Thyroid gland (tissue), 4 donors: Measurements from ENCODE around the gene MEGF10. TPM values are rescaled to one million over a fixed set of nuclear protein-coding genes. Genes with fewer than 3 reads are reported as not detected.

Source experiments
- DNase-seq, 2 donors: peaks; one replicate each; pipeline ENCODE4 v3.0.0-alpha.2; 2019
- H3K27ac ChIP-seq, 3 donors: fragments of 200-600 bp; sonication (generic); 1 replicate in 2 of 3; 2 replicates in 1 of 3; pipeline ENCODE4 v1.5.1; 2016 to 2019; ENCODE audit warnings: mild to moderate bottlenecking in 1 of 3, moderate library complexity in 1 of 3
- H3K27me3 ChIP-seq: fragments of 200-600 bp; sonication (generic); one replicate; pipeline ENCODE4 v1.5.1; 2019
- H3K36me3 ChIP-seq, 2 donors: fragments of 200-600 bp; sonication (generic); one replicate each; pipeline ENCODE4 v1.5.1; 2016 to 2019
- H3K4me1 ChIP-seq, 2 donors: fragments of 200-600 bp; sonication (generic); one replicate each; pipeline ENCODE4 v1.5.1; 2017 to 2019
- H3K4me3 ChIP-seq, 3 donors: fragments of 200-600 bp; sonication (generic); replicated peaks in 1 of 3; 1 replicate in 2 of 3; 2 replicates in 1 of 3; pipeline ENCODE4 v1.5.1; 2016; ENCODE audit warnings: mild to moderate bottlenecking in 1 of 3
- H3K9me3 ChIP-seq: fragments of 200-600 bp; sonication (generic); one replicate; pipeline ENCODE4 v1.5.1; 2017
- POLR2A ChIP-seq, 2 donors: fragments of 450-650 bp; IDR thresholded peaks; one replicate each; pipeline ENCODE4 v1.6.1; 2017; ENCODE audit warnings: antibody characterized with exemption in 2 of 2, mild to moderate bottlenecking in 2 of 2, moderate library complexity in 1 of 2
- WGBS, 2 donors: methylation state at CpG; one replicate each; pipeline ENCODE4 v1.1.5; 2017; 5-methylcytosine and 5-hydroxymethylcytosine counted together
- intact Hi-C: fragments of 100-400 bp; cut with DNase I; formaldehyde crosslinking; loops from one replicate; pipeline ENCODE4 v1.15.1; 2023
- total RNA-seq, 4 donors: library from RNA; depleted of rRNA; stranded (reverse); fragments of >200 nt; gene quantifications; one replicate each; pipeline ENCODE4 v1.2.3, GENCODE V29; 2016
- TF ChIP-seq, protein P1 (sequence below), 6 experiments: fragments of 200-600 bp in 3 of 6; fragments of 450-650 bp in 3 of 6; sonication (generic) in 3 of 6; IDR thresholded peaks; one replicate each; pipeline ENCODE4 v1.5.1; 2016 to 2019; ENCODE audit warnings: antibody characterized with exemption in 6 of 6, mild to moderate bottlenecking in 2 of 6, inconsistent platforms in 1 of 6, moderate library complexity in 1 of 6

The MEGF10 gene
- total RNA-seq, 4 donors from 2014 or later: under 0.01 to 2.3 (median 0.42) TPM; not detected in 1

DNA sequence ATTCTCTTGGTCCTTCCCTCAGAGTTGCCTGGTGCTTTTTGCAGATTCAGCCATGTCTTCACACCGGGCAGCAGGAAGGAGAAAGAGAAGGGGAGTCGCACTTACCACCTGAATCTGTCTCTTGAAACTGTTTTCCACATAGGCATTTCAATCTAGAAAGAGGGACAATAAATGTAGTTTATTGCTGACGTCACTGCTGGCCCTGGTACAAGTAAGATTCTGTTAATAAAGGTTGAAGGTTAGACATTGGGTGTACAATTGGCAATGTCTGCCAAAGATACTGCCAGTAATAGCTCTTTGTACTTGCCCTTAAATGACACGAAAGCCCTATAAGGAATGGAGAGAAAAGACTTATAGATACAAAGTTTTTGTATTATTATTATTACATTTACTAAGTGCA, 72.8 kb downstream of the MEGF10 start:
- H3K36me3 ChIP-seq: no peaks in the 10 kb centered on the region
- 91 to 95% methylated on average over 4 of the region's 4 CpGs for WGBS, 2 donors
- no peak overlapping the region for H3K27ac ChIP-seq
- intact Hi-C loops: no loop called here
- H3K4me3 ChIP-seq: no peak overlapping the region
- H3K4me1 ChIP-seq: no peaks in the 10 kb centered on the region
- no peaks in the 10 kb centered on the region for H3K9me3 ChIP-seq
- DNase-seq: no peak
- no peaks in the 10 kb centered on the region for H3K27me3 ChIP-seq
- TF ChIP-seq POLR2A (IDR thresholded peaks at IDR 0.05): no peak
- TF ChIP-seq, protein P1, sequence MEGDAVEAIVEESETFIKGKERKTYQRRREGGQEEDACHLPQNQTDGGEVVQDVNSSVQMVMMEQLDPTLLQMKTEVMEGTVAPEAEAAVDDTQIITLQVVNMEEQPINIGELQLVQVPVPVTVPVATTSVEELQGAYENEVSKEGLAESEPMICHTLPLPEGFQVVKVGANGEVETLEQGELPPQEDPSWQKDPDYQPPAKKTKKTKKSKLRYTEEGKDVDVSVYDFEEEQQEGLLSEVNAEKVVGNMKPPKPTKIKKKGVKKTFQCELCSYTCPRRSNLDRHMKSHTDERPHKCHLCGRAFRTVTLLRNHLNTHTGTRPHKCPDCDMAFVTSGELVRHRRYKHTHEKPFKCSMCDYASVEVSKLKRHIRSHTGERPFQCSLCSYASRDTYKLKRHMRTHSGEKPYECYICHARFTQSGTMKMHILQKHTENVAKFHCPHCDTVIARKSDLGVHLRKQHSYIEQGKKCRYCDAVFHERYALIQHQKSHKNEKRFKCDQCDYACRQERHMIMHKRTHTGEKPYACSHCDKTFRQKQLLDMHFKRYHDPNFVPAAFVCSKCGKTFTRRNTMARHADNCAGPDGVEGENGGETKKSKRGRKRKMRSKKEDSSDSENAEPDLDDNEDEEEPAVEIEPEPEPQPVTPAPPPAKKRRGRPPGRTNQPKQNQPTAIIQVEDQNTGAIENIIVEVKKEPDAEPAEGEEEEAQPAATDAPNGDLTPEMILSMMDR (IDR thresholded peaks at IDR 0.05): no peak

DNA sequence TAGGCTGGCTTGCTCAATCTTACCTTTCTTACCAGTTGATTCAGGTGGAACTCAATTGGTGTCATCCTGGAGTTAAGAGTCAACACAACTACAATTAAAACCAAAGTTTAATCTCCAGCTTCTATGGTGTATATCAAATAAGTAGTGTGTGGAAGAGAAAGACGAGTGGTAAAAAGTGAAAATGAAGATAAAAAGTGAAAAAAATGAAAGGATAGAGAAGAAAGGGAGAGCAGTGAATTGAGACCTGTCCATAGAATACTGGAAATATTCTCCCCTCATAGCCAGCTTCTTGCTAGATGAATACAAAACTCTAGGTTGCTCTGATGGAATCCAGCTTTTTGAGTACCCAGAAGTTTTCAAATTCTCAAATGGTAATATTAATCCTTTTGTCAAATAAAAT, 76.4 kb downstream of the MEGF10 start:
- H3K27ac ChIP-seq: no peak overlapping the region
- no peak overlapping the region for H3K4me3 ChIP-seq
- H3K9me3 ChIP-seq: no peaks in the 10 kb centered on the region
- no peaks in the 10 kb centered on the region for H3K36me3 ChIP-seq
- WGBS, 2 donors: 89 to 95% methylated on average over 1 of the region's 1 CpG
- TF ChIP-seq, protein P1 (IDR thresholded peaks at IDR 0.05): no peak
- no peak for TF ChIP-seq POLR2A (IDR thresholded peaks at IDR 0.05)
- no peaks in the 10 kb centered on the region for H3K27me3 ChIP-seq
- intact Hi-C loops: no loop called here
- no peak for DNase-seq
- no peaks in the 10 kb centered on the region for H3K4me1 ChIP-seq

DNA sequence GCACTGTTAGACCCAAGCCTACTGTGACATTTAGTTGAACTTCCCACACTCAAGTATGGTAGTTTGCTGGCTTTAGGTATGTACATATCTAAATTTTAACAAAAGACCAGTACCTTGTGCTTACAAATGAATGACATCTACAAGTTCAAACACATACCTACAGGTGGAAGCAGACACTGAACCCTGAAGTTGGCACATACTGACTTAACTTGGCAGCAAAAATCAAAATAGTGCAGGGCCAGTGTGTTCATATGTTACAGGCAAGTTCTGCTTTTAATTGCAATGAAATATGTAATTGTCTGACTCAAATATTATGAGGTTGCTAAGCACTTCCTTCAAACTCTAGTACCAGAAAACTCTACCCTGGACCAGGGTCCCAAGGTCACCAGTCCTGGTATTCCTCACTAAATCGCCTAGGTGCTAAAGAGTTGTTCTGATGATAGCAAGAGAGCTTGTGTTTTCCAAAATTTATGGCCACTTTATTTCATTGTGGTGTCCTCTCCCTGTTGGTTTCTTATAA, 77.4 kb downstream of the MEGF10 start:
- Histone ChIP-seq H3K4me1 (no peaks in the 10 kb centered on the region), H3K4me3 (no peak overlapping the region), H3K27ac (no peak overlapping the region), H3K36me3 (no peaks in the 10 kb centered on the region), H3K27me3 (no peaks in the 10 kb centered on the region), H3K9me3 (no peaks in the 10 kb centered on the region)
- no peak for DNase-seq
- WGBS, 2 donors: 87 to 100% methylated on average over 1 of the region's 1 CpG
- TF ChIP-seq, protein P1 (IDR thresholded peaks at IDR 0.05): no peak
- no peak for TF ChIP-seq POLR2A (IDR thresholded peaks at IDR 0.05)
- intact Hi-C loops: no loop called here

DNA sequence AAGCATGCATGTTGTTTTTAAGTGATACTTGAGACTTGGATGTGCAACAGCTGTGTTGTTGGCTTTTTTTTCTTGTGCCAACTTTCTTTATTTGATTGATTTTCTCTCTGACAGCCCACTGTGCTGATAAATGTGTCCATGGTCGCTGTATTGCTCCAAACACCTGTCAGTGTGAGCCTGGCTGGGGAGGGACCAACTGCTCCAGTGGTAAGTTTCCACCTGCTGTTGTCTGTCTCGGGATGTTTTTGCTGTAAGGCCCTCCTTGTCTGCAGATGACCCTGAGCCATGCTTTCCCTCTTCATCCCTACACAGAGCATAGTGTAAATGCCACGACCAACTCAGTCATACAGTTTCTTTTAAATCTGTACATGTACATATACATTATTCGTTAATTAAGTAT, 79.2 kb downstream of the MEGF10 start:
- H3K4me3 ChIP-seq: no peak overlapping the region
- H3K27ac ChIP-seq: no peak overlapping the region
- intact Hi-C loops: no loop called here
- no peaks in the 10 kb centered on the region for H3K4me1 ChIP-seq
- H3K36me3 ChIP-seq: no peaks in the 10 kb centered on the region
- H3K27me3 ChIP-seq: no peaks in the 10 kb centered on the region
- DNase-seq: no peak
- WGBS, 2 donors: 71 to 75% methylated on average over 4 of the region's 4 CpGs
- no peaks in the 10 kb centered on the region for H3K9me3 ChIP-seq
- TF ChIP-seq, protein P1 (IDR thresholded peaks at IDR 0.05): no peak
- TF ChIP-seq POLR2A (IDR thresholded peaks at IDR 0.05): no peak

DNA sequence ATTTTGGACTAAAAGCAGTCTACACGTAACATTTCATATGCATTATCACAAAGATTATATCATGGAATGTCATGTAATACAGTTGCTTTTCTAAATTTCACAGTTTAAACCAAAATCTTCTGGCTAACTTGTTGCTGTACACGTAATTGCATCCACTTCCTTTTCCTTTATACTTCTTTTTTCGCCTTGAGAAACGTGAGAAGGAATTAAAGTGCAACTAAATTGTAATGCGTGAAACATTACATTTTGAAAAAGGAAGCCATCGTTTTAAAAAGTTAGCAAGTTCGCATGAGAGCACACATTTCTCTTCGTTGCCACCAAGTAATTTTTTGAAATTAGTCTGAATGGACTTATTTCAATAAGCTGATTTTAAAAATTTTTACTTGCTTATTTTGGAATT, 80.0 kb downstream of the MEGF10 start:
- intact Hi-C loops: no loop called here

More for the DNA sequence above, 80.0 kb downstream of the MEGF10 start:
- Histone ChIP-seq H3K4me3 (no peak overlapping the region), H3K36me3 (no peaks in the 10 kb centered on the region), H3K27ac (no peak overlapping the region), H3K27me3 (no peaks in the 10 kb centered on the region), H3K9me3 (no peaks in the 10 kb centered on the region), H3K4me1 (no peaks in the 10 kb centered on the region)
- WGBS, 2 donors: 77 to 79% methylated on average over 8 of the region's 8 CpGs
- no peak for DNase-seq
- TF ChIP-seq POLR2A (IDR thresholded peaks at IDR 0.05): no peak
- TF ChIP-seq, protein P1 (IDR thresholded peaks at IDR 0.05): no peak
